GM21723 (cell line): ENCODE data around the gene NUMBL.

Experiments used
- ATAC-seq: cut with Tn5 transposase; IDR thresholded peaks from one replicate; pipeline ENCODE4 v1.9.1; 2021; ENCODE audit warnings: mild to moderate bottlenecking, moderate library complexity; ENCODE audit not compliant: unreplicated experiment

The NUMBL gene

GRCh38 chr19:40716482-40717324 lies 26.3 kb upstream of the NUMBL start, which contains the start of the genes COQ8B and ITPKC:
COQ8B (minus strand) TSS chr19:40716886; CDS start chr19:40714632, 2,254 bp downstream.
ITPKC (plus strand) TSS chr19:40717112; CDS start chr19:40717136, 24 bp downstream.
- peak; percentile 58 for ATAC-seq

- no peak for ATAC-seq
Measured at GRCh38 chr19:40716031-40716481, 25.6 kb upstream of the NUMBL start.

GRCh38 chr19:40714441-40715299 lies 24.2 kb upstream of the NUMBL start:
- peak; percentile 48 for ATAC-seq

DNA sequence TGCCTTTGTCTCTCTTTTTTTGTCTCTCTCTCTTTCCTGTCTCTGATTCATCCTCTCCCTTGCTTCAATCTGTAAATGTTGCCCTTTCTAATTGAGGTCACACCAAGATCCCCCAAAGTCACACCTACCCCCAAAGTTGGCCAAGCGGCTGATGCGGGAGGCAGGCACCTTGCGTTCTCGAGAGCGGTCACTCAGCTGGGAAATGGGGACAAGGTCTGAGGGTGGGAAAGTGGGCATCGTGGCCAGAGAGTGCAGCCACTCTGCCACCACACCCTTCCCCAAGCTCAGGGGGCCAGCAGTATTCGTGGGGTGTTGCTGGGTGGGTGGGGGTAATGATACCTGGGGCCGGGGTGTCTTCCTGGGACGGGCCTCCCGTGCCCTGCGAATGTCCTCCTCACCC lies 23.5 kb upstream of the NUMBL start:
- ATAC-seq, result no peak

DNA sequence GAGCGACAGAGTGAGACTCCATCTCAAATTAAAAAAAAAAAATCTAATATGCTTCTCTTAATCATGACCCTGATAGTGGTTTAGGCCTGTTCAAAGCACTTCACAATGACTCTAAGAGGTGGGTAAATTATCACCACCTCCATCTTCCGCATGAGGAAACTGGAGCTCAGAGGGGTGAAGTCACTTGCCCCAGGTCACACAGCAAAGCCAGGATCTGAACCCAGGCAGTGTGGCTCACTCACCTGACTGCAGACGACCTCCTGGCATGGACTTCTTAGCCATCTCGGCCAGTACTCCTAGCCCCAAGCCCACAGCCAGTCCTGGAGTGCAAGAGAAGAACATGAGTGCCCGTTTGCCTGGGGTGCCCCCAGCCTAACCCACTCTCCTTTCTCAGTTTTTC lies 19.4 kb upstream of the NUMBL start:
- ATAC-seq, result no peak

- no peak for ATAC-seq
Measured at GRCh38 chr19:40707615-40708014, 17.2 kb upstream of the NUMBL start.

DNA sequence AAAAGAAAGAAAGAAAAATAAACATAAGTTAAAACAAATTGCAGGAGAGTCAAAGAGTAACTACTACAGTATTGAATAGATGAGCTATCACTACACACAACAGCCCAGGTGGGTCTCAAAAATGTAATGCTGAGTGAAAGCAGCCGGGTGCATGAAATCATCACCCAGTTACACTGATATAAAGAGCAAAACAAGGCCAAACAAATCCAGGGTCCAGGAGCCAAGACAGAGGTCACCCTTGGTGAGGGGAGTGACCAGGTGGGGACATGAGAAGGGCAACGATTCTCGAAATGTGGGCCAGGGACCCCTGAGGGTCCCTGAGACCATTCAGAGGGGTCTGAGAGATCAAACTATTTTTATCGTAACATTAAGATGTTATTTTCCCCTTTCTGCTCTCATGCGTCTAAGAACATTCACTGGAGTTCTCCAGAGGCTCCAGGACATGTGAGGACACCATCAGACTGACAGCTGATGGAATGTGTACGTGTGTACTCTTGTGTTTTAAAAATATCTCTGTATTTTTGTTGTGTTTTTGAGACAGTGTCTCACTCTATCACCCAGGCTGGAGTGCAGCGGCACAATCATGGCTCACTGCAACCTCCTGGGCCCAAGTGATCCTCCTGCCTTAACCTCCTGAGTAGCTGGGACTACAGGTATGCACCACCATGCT lies 15.6 kb upstream of the NUMBL start:
- ATAC-seq, result no peak

GRCh38 chr19:40705362-40705651 lies 14.9 kb upstream of the NUMBL start:
- no peak for ATAC-seq

GRCh38 chr19:40704491-40705361 lies 14.3 kb upstream of the NUMBL start:
- no peak for ATAC-seq

GRCh38 chr19:40703029-40703755 lies 12.7 kb upstream of the NUMBL start:
- ATAC-seq, result no peak

- no peak for ATAC-seq
Measured at GRCh38 chr19:40702337-40703012, 12.0 kb upstream of the NUMBL start.

DNA sequence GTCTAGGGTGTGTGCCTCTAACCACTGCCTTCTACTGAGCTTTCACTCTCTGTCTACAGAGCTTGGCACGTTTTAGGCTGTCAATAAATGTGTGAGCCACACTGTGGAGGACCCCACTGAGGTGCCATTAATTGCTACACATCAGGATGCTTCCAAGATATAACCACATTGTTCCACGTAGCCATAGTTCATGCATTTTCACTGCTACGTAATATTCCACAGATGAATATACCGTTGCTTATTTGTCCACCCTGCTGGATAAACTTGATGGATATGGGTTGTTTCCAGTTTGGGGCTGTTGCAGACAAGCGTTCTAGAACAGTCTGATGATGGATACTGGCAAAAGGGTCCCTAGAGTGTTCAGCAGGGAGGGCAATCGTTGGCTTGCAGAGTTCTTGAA lies 11.3 kb upstream of the NUMBL start:
- no peak for ATAC-seq

DNA sequence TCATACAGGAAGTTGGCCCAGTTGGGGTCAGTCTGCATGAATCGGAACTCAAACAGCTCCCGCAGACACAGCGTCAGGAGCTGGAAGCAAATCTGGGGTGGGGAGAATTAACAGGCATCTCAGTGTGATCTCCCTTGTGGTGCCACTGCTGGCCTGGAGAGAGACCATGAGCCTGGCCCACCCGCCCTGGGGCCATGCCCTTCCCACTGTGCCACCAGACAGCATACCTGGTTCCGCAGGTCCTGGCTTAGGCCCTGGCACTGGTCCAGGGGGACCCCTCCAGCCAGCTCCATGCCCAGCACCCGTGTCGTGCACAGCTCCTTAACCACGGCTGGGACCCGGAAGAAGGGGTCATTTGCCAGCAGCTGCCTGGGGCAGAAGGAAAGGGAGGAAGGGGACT lies 9.6 kb upstream of the NUMBL start:
- ATAC-seq, result no peak

GRCh38 chr19:40697007-40697406 lies 6.6 kb upstream of the NUMBL start:
- no peak for ATAC-seq

DNA sequence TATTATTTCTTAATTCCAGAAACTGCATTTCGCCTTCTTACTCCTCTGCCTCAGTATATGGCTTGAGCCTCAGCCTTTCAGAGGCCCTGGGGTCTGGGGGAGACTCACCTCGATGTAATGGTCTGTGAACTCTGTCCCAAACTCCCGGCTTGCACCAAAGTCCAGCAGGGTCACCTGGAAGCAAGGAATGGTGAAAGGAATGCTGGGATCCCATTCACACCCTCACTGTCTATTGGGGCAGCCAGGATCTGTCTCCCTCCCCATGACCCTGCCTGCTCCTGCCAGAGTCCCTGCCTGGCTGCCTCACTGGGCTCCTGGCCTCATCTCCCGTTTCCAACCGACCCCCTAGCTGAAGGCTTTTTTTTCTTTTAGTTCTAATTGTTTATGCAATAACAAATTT lies 5.4 kb upstream of the NUMBL start:
- no peak for ATAC-seq

DNA sequence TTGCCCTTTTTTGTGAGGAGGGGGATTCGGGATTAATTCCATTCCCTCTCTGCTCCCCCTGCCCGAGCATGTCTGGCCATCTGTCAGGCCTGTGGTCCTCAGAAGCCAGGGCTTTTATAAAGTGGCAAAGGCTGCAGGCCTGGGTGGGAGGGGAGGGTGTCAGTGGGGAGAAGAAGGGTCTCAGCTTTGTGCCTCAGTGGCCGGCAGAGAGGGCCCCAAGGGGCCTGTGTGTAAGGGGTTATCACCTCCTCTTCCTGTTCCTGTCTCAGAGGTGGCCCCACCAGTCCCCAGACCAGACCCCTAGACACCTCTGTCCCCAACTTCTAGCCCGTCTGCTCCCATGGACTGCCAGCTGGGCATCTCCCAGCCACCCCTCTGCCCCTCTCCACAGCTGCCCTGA lies 3.4 kb upstream of the NUMBL start:
- ATAC-seq, result no peak

DNA sequence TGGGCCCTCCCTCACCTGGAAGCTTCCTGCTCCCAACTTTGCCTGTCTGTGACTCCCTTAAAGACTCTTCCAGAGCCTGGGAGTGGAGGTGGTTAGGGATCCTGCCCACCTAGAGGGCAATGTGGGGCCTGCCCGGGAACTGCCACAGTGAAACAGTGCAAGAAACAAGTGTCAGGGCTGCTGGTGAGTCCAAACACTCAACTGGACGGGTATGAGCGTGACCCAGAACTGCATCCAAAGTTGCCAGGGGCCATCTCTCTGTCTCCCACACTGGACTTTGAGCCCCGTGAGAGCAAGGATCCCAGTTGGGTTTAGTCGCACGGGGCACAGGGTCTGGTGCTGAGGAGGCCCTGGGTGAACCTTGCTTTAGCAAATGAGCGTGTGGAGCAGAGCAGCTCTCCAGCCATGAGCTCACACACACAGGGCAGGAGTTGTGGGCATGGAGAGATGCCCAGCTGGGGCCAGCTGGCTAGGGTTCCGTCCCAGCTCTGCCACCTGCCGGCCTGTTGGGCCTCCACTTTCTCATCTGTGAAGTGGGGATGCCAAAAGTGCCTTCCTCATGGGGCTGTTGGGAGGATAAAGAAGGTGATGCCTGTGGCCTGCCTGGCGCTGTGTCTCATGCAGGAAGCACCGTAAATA lies 2.8 kb upstream of the NUMBL start:
- no peak for ATAC-seq

DNA sequence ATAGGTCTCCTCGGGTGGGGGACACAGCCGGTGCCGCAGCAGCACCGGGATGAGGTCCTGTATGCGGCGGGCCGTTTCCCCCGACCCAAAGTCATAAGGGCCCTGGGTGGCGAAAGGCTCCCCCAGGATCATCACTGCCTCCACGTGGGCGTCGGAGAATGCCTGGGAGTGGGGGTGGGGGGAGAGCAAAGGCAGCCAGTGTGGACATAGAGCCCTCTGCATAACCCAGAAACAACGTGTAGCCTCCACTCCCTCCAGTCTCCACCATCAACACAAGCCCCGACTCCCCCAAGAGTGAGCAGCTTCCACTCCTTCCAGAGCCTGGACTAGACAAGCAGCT lies 1.7 kb upstream of the NUMBL start:
- ATAC-seq, result no peak
